ENCODE data around the gene SERINC2.
"Not testable (repeated sequence)": the region's sequence is repeated elsewhere in the genome, so short reads cannot be mapped to it uniquely, and the experiment has no call there.

SERINC2 gene

GRCh38 chr1:31444725-31445448 is 31.9 kb downstream of the SERINC2 start:
- Mint-ChIP-seq H3K27ac (no peak overlapping the region), H3K27me3 (peaks cover 1% of the 10 kb centered on the region), H3K4me3 (no peak overlapping the region), H3K9me3 (ENCODE audit: low read depth) (no peaks in the 10 kb centered on the region), H3K36me3 (no peaks in the 10 kb centered on the region), H3K4me1 (ENCODE audit: low read depth) (no peaks in the 10 kb centered on the region)

- Mint-ChIP-seq H3K4me1 (ENCODE audit: low read depth) (no peaks in the 10 kb centered on the region), H3K9me3 (ENCODE audit: low read depth) (peaks cover 9% of the 10 kb centered on the region), H3K27ac (no peak overlapping the region), H3K27me3 (peaks cover 5% of the 10 kb centered on the region), H3K36me3 (no peaks in the 10 kb centered on the region), H3K4me3 (no peak overlapping the region)
These were observed 32.9 kb downstream of the SERINC2 start for GRCh38 chr1:31445951-31446350.

GRCh38 chr1:31447210-31447609 is 34.2 kb downstream of the SERINC2 start:
- peaks cover 14% of the 10 kb centered on the region for H3K9me3 Mint-ChIP-seq (ENCODE audit: low read depth)
- H3K27ac Mint-ChIP-seq: no peak overlapping the region
- H3K4me3 Mint-ChIP-seq: no peak overlapping the region
- peaks cover 3% of the 10 kb centered on the region for H3K36me3 Mint-ChIP-seq
- H3K27me3 Mint-ChIP-seq: peaks cover 11% of the 10 kb centered on the region
- H3K4me1 Mint-ChIP-seq (ENCODE audit: low read depth): no peaks in the 10 kb centered on the region

- no peak overlapping the region for H3K4me3 Mint-ChIP-seq
- peaks cover 34% of the 10 kb centered on the region for H3K27me3 Mint-ChIP-seq
- no peak overlapping the region for H3K27ac Mint-ChIP-seq
- peaks cover 12% of the 10 kb centered on the region for H3K36me3 Mint-ChIP-seq
- peaks cover 32% of the 10 kb centered on the region for H3K9me3 Mint-ChIP-seq (ENCODE audit: low read depth)
- no peaks in the 10 kb centered on the region for H3K4me1 Mint-ChIP-seq (ENCODE audit: low read depth)
These were observed 40.5 kb downstream of the SERINC2 start for GRCh38 chr1:31453384-31454079.

GRCh38 chr1:31458287-31458896 is 45.4 kb downstream of the SERINC2 start:
- H3K36me3 Mint-ChIP-seq: peaks cover 13% of the 10 kb centered on the region
- no peak overlapping the region for H3K27ac Mint-ChIP-seq
- peaks cover 21% of the 10 kb centered on the region for H3K9me3 Mint-ChIP-seq (ENCODE audit: low read depth)
- no peaks in the 10 kb centered on the region for H3K4me1 Mint-ChIP-seq (ENCODE audit: low read depth)
- H3K4me3 Mint-ChIP-seq: no peak overlapping the region
- peaks cover 27% of the 10 kb centered on the region for H3K27me3 Mint-ChIP-seq

- Mint-ChIP-seq H3K27ac (no peak overlapping the region), H3K4me3 (no peak overlapping the region), H3K4me1 (ENCODE audit: low read depth) (no peaks in the 10 kb centered on the region), H3K9me3 (ENCODE audit: low read depth) (peaks cover 17% of the 10 kb centered on the region), H3K36me3 (peaks cover 11% of the 10 kb centered on the region), H3K27me3 (peaks cover 25% of the 10 kb centered on the region)
These were observed 47.0 kb downstream of the SERINC2 start for GRCh38 chr1:31460027-31460426.

GRCh38 chr1:31467005-31467674 is 54.1 kb downstream of the SERINC2 start:
- Mint-ChIP-seq H3K27me3 (peaks cover 12% of the 10 kb centered on the region), H3K36me3 (no peaks in the 10 kb centered on the region), H3K4me1 (ENCODE audit: low read depth) (no peaks in the 10 kb centered on the region), H3K4me3 (no peak overlapping the region), H3K9me3 (ENCODE audit: low read depth) (peaks cover 16% of the 10 kb centered on the region), H3K27ac (no peak overlapping the region)

- H3K4me3 Mint-ChIP-seq: no peak overlapping the region
- H3K4me1 Mint-ChIP-seq (ENCODE audit: low read depth): no peaks in the 10 kb centered on the region
- no peaks in the 10 kb centered on the region for H3K36me3 Mint-ChIP-seq
- peaks cover 16% of the 10 kb centered on the region for H3K9me3 Mint-ChIP-seq (ENCODE audit: low read depth)
- no peak overlapping the region for H3K27ac Mint-ChIP-seq
- peaks cover 15% of the 10 kb centered on the region for H3K27me3 Mint-ChIP-seq
These were observed 57.8 kb downstream of the SERINC2 start for GRCh38 chr1:31470794-31471315.

- Mint-ChIP-seq H3K27me3 (peaks cover 15% of the 10 kb centered on the region), H3K9me3 (ENCODE audit: low read depth) (peaks cover 12% of the 10 kb centered on the region)
- not testable (repeated sequence) for H3K4me1 Mint-ChIP-seq (ENCODE audit: low read depth); H3K4me3 Mint-ChIP-seq; H3K36me3 Mint-ChIP-seq; H3K27ac Mint-ChIP-seq
These were observed 58.7 kb downstream of the SERINC2 start for GRCh38 chr1:31471452-31472313.

GRCh38 chr1:31472314-31472651 is 59.3 kb downstream of the SERINC2 start:
- not testable (repeated sequence) for H3K4me1 Mint-ChIP-seq (ENCODE audit: low read depth); H3K9me3 Mint-ChIP-seq (ENCODE audit: low read depth); H3K4me3 Mint-ChIP-seq; H3K36me3 Mint-ChIP-seq; H3K27ac Mint-ChIP-seq
- H3K27me3 Mint-ChIP-seq: peaks cover 15% of the 10 kb centered on the region

GRCh38 chr1:31472673-31473072 is 59.7 kb downstream of the SERINC2 start:
- not testable (repeated sequence) for H3K36me3 Mint-ChIP-seq; H3K27ac Mint-ChIP-seq; H3K4me1 Mint-ChIP-seq (ENCODE audit: low read depth); H3K9me3 Mint-ChIP-seq (ENCODE audit: low read depth); H3K4me3 Mint-ChIP-seq
- peaks cover 15% of the 10 kb centered on the region for H3K27me3 Mint-ChIP-seq

- H3K4me1 Mint-ChIP-seq (ENCODE audit: low read depth); H3K36me3 Mint-ChIP-seq: not testable (repeated sequence)
These were observed 60.5 kb downstream of the SERINC2 start for GRCh38 chr1:31473508-31473907.

GRCh38 chr1:31474567-31474966 is 61.6 kb downstream of the SERINC2 start:
- H3K36me3 Mint-ChIP-seq; H3K4me1 Mint-ChIP-seq (ENCODE audit: low read depth); H3K9me3 Mint-ChIP-seq (ENCODE audit: low read depth); H3K4me3 Mint-ChIP-seq; H3K27ac Mint-ChIP-seq: not testable (repeated sequence)
- peaks cover 18% of the 10 kb centered on the region for H3K27me3 Mint-ChIP-seq

More at GRCh38 chr1:31473508-31473907, 60.5 kb downstream of the SERINC2 start:
- H3K27ac Mint-ChIP-seq; H3K4me3 Mint-ChIP-seq; H3K9me3 Mint-ChIP-seq (ENCODE audit: low read depth): not testable (repeated sequence)
- H3K27me3 Mint-ChIP-seq: peaks cover 18% of the 10 kb centered on the region

Data from activated naive CD8-positive, alpha-beta T cell (primary cell).